Cardiac fibroblast (primary cell): ENCODE results near the gene NINJ2.

Experiments
- DNase-seq, 2 donors: peaks; one replicate each; pipeline versions ENCODE4 v3.0.0 to v3.0.0-alpha.2; 2010; ENCODE audit warnings: low read depth in 2 of 2
- H3K4me3 ChIP-seq, 2 donors: replicated peaks in 1 of 2; 1 replicate in 1 of 2; 2 replicates in 1 of 2; pipeline ENCODE4 v1.5.1; 2011; ENCODE audit warnings: low read depth in 2 of 2, low read length in 2 of 2, mild to moderate bottlenecking in 2 of 2, moderate library complexity in 1 of 2
- CTCF ChIP-seq: IDR thresholded peaks from one replicate; pipeline ENCODE4 v1.5.1; 2011; ENCODE audit warnings: low read depth, mild to moderate bottlenecking, low read length, inconsistent platforms

Gene NINJ2

GRCh38 chr12:623172-623864 is 39.9 kb downstream of the NINJ2 start:
- DNase-seq: no peak
- no peak overlapping the region for H3K4me3 ChIP-seq
- TF ChIP-seq CTCF: no peak

- H3K4me3 ChIP-seq: no peak overlapping the region
- DNase-seq: peak; percentile 43 to 52
- no peak for TF ChIP-seq CTCF
Observed at GRCh38 chr12:622416-622815, 40.8 kb downstream of the NINJ2 start.

GRCh38 chr12:619346-619745 is 43.9 kb downstream of the NINJ2 start:
- no peak for DNase-seq
- H3K4me3 ChIP-seq: no peak overlapping the region
- TF ChIP-seq CTCF: no peak

GRCh38 chr12:618605-619004 is 44.6 kb downstream of the NINJ2 start:
- H3K4me3 ChIP-seq: no peak overlapping the region
- no peak for DNase-seq
- no peak for TF ChIP-seq CTCF

- no peak for TF ChIP-seq CTCF
- no peak overlapping the region for H3K4me3 ChIP-seq
- peak; percentile 69 to 86 for DNase-seq
Observed at GRCh38 chr12:617304-617915, 45.8 kb downstream of the NINJ2 start.

- DNase-seq: peak in 1 of 2 donors; percentile 15
- no peak for TF ChIP-seq CTCF
- H3K4me3 ChIP-seq: no peak overlapping the region
Observed at GRCh38 chr12:615620-616019, 47.6 kb downstream of the NINJ2 start.

- TF ChIP-seq CTCF: no peak
- DNase-seq: peak; percentile 18 to 22
- H3K4me3 ChIP-seq: no peak overlapping the region
Observed at GRCh38 chr12:614411-614970, 48.8 kb downstream of the NINJ2 start.
